Dermis microvascular lymphatic vessel endothelial cell (primary cell): Measurements from ENCODE around the gene LCE2C. TPM values are rescaled to one million over a fixed set of nuclear protein-coding genes. Genes with fewer than 3 reads are reported as not detected.
"Not testable (repeated sequence)": the region's sequence is repeated elsewhere in the genome, so short reads cannot be mapped to it uniquely, and the experiment has no call there.

Source experiments
- DNase-seq, 2 donors: peaks; one replicate each; pipeline versions ENCODE4 v3.0.0 to v3.0.0-alpha.2; 2010; ENCODE audit warnings: low read depth in 2 of 2
- total RNA-seq: library from RNA; depleted of rRNA; stranded (reverse); fragments of >200 nt; gene quantifications from 2 replicates; pipeline ENCODE4 v1.2.1, GENCODE V29; 2014

LCE2C gene
- not detected in 2 replicates for total RNA-seq

GRCh38 chr1:152674983-152675382 lies at the start of gene LCE2C:
Gene LCE2C, plus strand, starts transcription at chr1:152675279. Its CDS starts 737 bp downstream, at chr1:152676016.
- not testable (repeated sequence) for DNase-seq

- DNase-seq = no peak
Observed at GRCh38 chr1:152626744-152627143, 48.3 kb upstream of the LCE2C start.

- no peak for DNase-seq
Observed at GRCh38 chr1:152630596-152630995, 44.5 kb upstream of the LCE2C start.

GRCh38 chr1:152640351-152640750 lies 34.7 kb upstream of the LCE2C start:
- DNase-seq = no peak

- no peak for DNase-seq
Observed at GRCh38 chr1:152643945-152644344, 31.1 kb upstream of the LCE2C start.

- DNase-seq = no peak
Observed at GRCh38 chr1:152645146-152645545, 29.9 kb upstream of the LCE2C start.

GRCh38 chr1:152646656-152647055 lies 28.4 kb upstream of the LCE2C start:
- no peak for DNase-seq

GRCh38 chr1:152654110-152654509 lies 21.0 kb upstream of the LCE2C start:
- DNase-seq = peak; percentile 7 to 58

- DNase-seq = no peak
Observed at GRCh38 chr1:152656459-152656858, 18.6 kb upstream of the LCE2C start.

- DNase-seq = no peak
Observed at GRCh38 chr1:152657677-152658076, 17.4 kb upstream of the LCE2C start.

- no peak for DNase-seq
Observed at GRCh38 chr1:152658649-152659048, 16.4 kb upstream of the LCE2C start.

GRCh38 chr1:152663098-152663497 lies 12.0 kb upstream of the LCE2C start, which contains the start of gene LCE2D:
Gene LCE2D, plus strand, starts transcription at chr1:152663380. Its CDS starts 726 bp downstream, at chr1:152664106.
- DNase-seq = no peak

- DNase-seq = not testable (repeated sequence)
Observed at GRCh38 chr1:152666171-152666570, 8.9 kb upstream of the LCE2C start.

- no peak for DNase-seq
Observed at GRCh38 chr1:152667648-152668047, 7.4 kb upstream of the LCE2C start.

- no peak for DNase-seq
Observed at GRCh38 chr1:152673016-152673415, 2.1 kb upstream of the LCE2C start.

GRCh38 chr1:152679459-152679858 lies 4.4 kb downstream of the LCE2C start:
- DNase-seq = no peak

GRCh38 chr1:152681616-152682015 lies 6.5 kb downstream of the LCE2C start:
- no peak for DNase-seq

- DNase-seq = no peak
Observed at GRCh38 chr1:152683846-152684245, 8.8 kb downstream of the LCE2C start.

GRCh38 chr1:152685823-152686222 lies 10.7 kb downstream of the LCE2C start, which contains the start of gene LCE2B:
Gene LCE2B, plus strand, starts transcription at chr1:152686123. Its CDS starts 721 bp downstream, at chr1:152686844.
- not testable (repeated sequence) for DNase-seq

GRCh38 chr1:152697701-152698600 lies 22.9 kb downstream of the LCE2C start, which contains the start of gene LCE2A:
Gene LCE2A, plus strand, starts transcription at chr1:152698345. Its CDS starts 557 bp downstream, at chr1:152698902.
- DNase-seq = no peak

GRCh38 chr1:152699746-152700145 lies 24.7 kb downstream of the LCE2C start:
- DNase-seq = no peak

- no peak for DNase-seq
Observed at GRCh38 chr1:152707860-152708259, 32.8 kb downstream of the LCE2C start, which contains the start of gene LCE4A. Gene LCE4A, plus strand, starts transcription at chr1:152708160. Its CDS starts 916 bp downstream, at chr1:152709076.

GRCh38 chr1:152718238-152718637 lies 43.2 kb downstream of the LCE2C start:
- DNase-seq = no peak
